Measurements from ENCODE around the gene HSPA9.

HSPA9 gene

GRCh38 chr5:138595180-138595795, 20.1 kb upstream of the HSPA9 start:
- no peak for DNase-seq (ENCODE audit: low read depth)

- DNase-seq (ENCODE audit: low read depth): no peak
These were observed 19.3 kb upstream of the HSPA9 start for GRCh38 chr5:138594305-138595058.

GRCh38 chr5:138588013-138588788, 13.0 kb upstream of the HSPA9 start:
- no peak for DNase-seq (ENCODE audit: low read depth)

- DNase-seq (ENCODE audit: low read depth): no peak
These were observed 10.0 kb upstream of the HSPA9 start for GRCh38 chr5:138585157-138585556.

GRCh38 chr5:138583984-138584637, 8.9 kb upstream of the HSPA9 start:
- no peak for DNase-seq (ENCODE audit: low read depth)

- no peak for DNase-seq (ENCODE audit: low read depth)
These were observed 7.8 kb upstream of the HSPA9 start for GRCh38 chr5:138582959-138583358.

- DNase-seq (ENCODE audit: low read depth): no peak
These were observed 5.6 kb upstream of the HSPA9 start for GRCh38 chr5:138580777-138581176.

GRCh38 chr5:138580001-138580400, 4.8 kb upstream of the HSPA9 start:
- no peak for DNase-seq (ENCODE audit: low read depth)

- no peak for DNase-seq (ENCODE audit: low read depth)
These were observed 4.3 kb upstream of the HSPA9 start for GRCh38 chr5:138579517-138579863.

GRCh38 chr5:138577452-138577851, 2.3 kb upstream of the HSPA9 start:
- no peak for DNase-seq (ENCODE audit: low read depth)

- DNase-seq (ENCODE audit: low read depth): no peak
These were observed 432 bp downstream of the HSPA9 start for GRCh38 chr5:138574744-138575193.

GRCh38 chr5:138573949-138574670, 1.1 kb downstream of the HSPA9 start:
- no peak for DNase-seq (ENCODE audit: low read depth)

- DNase-seq (ENCODE audit: low read depth): no peak
These were observed 2.0 kb downstream of the HSPA9 start for GRCh38 chr5:138573223-138573622.

GRCh38 chr5:138570871-138571270, 4.3 kb downstream of the HSPA9 start:
- no peak for DNase-seq (ENCODE audit: low read depth)

GRCh38 chr5:138569782-138570181, 5.4 kb downstream of the HSPA9 start:
- DNase-seq (ENCODE audit: low read depth): no peak

GRCh38 chr5:138568061-138568824, 7.0 kb downstream of the HSPA9 start:
- no peak for DNase-seq (ENCODE audit: low read depth)

GRCh38 chr5:138566792-138567191, 8.4 kb downstream of the HSPA9 start:
- DNase-seq (ENCODE audit: low read depth): no peak

GRCh38 chr5:138565100-138565821, 9.9 kb downstream of the HSPA9 start:
- no peak for DNase-seq (ENCODE audit: low read depth)

GRCh38 chr5:138564242-138564641, 11.0 kb downstream of the HSPA9 start:
- no peak for DNase-seq (ENCODE audit: low read depth)

- DNase-seq (ENCODE audit: low read depth): no peak
These were observed 11.7 kb downstream of the HSPA9 start for GRCh38 chr5:138563340-138564118.
